AG09319 (cell line): ENCODE measurements around the gene DDT.
"Not testable (repeated sequence)": the region's sequence is repeated elsewhere in the genome, so short reads cannot be mapped to it uniquely, and the experiment has no call there.

Source experiments
- DNase-seq: peaks from one replicate; pipeline ENCODE4 v3.0.0-alpha.2; 2010; ENCODE audit warnings: low read depth; ENCODE audit errors: extremely low read depth
- CTCF ChIP-seq: IDR thresholded peaks from 2 replicates; pipeline ENCODE4 v1.5.1; 2011; ENCODE audit warnings: low read depth, mild to moderate bottlenecking, inconsistent platforms, low read length, moderate library complexity

The DDT gene

GRCh38 chr22:23926561-23926960 is 47.7 kb downstream of the DDT start:
- DNase-seq = no peak
- no peak for TF ChIP-seq CTCF

- no peak for TF ChIP-seq CTCF
These were observed 49.1 kb downstream of the DDT start for GRCh38 chr22:23925020-23925606.

GRCh38 chr22:23922921-23923320 is 51.3 kb downstream of the DDT start:
- no peak for TF ChIP-seq CTCF
- DNase-seq = no peak

More at GRCh38 chr22:23925020-23925606, 49.1 kb downstream of the DDT start:
- DNase-seq = no peak

- not testable (repeated sequence) for DNase-seq
These were observed 52.5 kb downstream of the DDT start for GRCh38 chr22:23921586-23922201.
